22Rv1 (cell line): Measurements from ENCODE around the gene CYP26C1.

Experiments used
- ZFX ChIP-seq: fragments of 450-650 bp; IDR thresholded peaks from 2 replicates; pipeline ENCODE4 v1.6.1; 2017; ENCODE audit warnings: antibody characterized with exemption, borderline replicate concordance
- TF ChIP-seq, protein P1 (sequence below): fragments of 450-650 bp; IDR thresholded peaks from 2 replicates; pipeline ENCODE4 v1.5.1; 2017; ENCODE audit warnings: mild to moderate bottlenecking

DNA sequence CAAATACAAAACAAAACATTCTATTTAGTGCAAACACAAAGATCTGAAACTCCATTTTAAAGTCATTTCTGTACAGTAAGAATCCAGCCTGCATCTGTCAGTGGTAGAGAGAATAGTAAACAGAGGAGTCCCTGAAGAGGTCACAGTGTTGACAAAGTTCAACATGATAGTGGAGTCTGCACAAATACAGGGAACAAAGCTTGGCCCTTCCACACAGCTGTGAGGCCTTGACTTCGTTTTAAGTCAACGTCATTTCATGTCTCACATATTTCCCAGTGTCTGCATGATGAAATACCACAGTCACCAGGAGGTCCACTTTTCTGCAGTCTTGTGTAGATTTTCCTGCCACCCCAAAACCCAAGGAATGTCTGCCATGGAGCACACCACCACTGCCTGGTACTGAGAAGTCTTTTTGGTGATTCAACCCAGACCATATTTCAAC is 46.1 kb downstream of the CYP26C1 start:
- TF ChIP-seq, protein P1, sequence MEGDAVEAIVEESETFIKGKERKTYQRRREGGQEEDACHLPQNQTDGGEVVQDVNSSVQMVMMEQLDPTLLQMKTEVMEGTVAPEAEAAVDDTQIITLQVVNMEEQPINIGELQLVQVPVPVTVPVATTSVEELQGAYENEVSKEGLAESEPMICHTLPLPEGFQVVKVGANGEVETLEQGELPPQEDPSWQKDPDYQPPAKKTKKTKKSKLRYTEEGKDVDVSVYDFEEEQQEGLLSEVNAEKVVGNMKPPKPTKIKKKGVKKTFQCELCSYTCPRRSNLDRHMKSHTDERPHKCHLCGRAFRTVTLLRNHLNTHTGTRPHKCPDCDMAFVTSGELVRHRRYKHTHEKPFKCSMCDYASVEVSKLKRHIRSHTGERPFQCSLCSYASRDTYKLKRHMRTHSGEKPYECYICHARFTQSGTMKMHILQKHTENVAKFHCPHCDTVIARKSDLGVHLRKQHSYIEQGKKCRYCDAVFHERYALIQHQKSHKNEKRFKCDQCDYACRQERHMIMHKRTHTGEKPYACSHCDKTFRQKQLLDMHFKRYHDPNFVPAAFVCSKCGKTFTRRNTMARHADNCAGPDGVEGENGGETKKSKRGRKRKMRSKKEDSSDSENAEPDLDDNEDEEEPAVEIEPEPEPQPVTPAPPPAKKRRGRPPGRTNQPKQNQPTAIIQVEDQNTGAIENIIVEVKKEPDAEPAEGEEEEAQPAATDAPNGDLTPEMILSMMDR: no peak
- TF ChIP-seq ZFX: no peak
